Ovary (tissue), 9 donors: Measurements from ENCODE around the gene IQSEC3. TPM values are rescaled to one million over a fixed set of nuclear protein-coding genes. Genes with fewer than 3 reads are reported as not detected.

Experiments used
- DNase-seq, 5 donors: peaks; one replicate each; pipeline ENCODE4 v3.0.0-alpha.2; 2019 to 2020
- H3K27ac ChIP-seq, 2 donors: fragments of 200-600 bp; one replicate each; pipeline versions ENCODE4 v1.5.1 to v1.8.0; 2019 to 2022
- H3K27me3 ChIP-seq: fragments of 200-600 bp; one replicate; pipeline ENCODE4 v1.8.0; 2022
- H3K36me3 ChIP-seq: fragments of 200-600 bp; sonication (generic); one replicate; pipeline ENCODE4 v1.5.1; 2019
- H3K4me1 ChIP-seq: one replicate; pipeline ENCODE4 v1.8.1; 2013; ENCODE audit warnings: mild to moderate bottlenecking, moderate library complexity; ENCODE audit not compliant: insufficient read depth
- H3K4me3 ChIP-seq: fragments of 200-600 bp; sonication (generic); one replicate; pipeline ENCODE4 v1.5.1; 2017
- H3K9me3 ChIP-seq, 2 donors: fragments of 200-600 bp in 1 of 2; sonication (generic) in 1 of 2; one replicate each; pipeline versions ENCODE4 v1.5.1 to v1.8.1; 2013 to 2019; ENCODE audit warnings: mild to moderate bottlenecking in 1 of 2, moderate library complexity in 1 of 2
- CTCF ChIP-seq, 3 donors: fragments of 450-650 bp in 2 of 3; fragments of 200-600 bp in 1 of 3; IDR thresholded peaks; one replicate each; pipeline versions ENCODE4 v1.5.1 to v1.8.0; 2016 to 2022; ENCODE audit warnings: antibody characterized with exemption in 3 of 3, mild to moderate bottlenecking in 1 of 3
- EP300 ChIP-seq: sonication (generic); formaldehyde crosslinking; IDR thresholded peaks from one replicate; pipeline ENCODE4 v1.6.1; 2017; ENCODE audit warnings: antibody characterized with exemption
- POLR2A ChIP-seq: fragments of 450-650 bp; IDR thresholded peaks from one replicate; pipeline ENCODE4 v1.6.1; 2017; ENCODE audit warnings: antibody characterized with exemption, mild to moderate bottlenecking, moderate library complexity
- WGBS, 3 donors: extraction: QIAGEN DNeasy Blood & Tissue Kit in 1 of 3; methylation state at CpG; one replicate each; pipeline versions ENCODE4 v1.1.5 to v1.1.7; 2013 to 2017; 5-methylcytosine and 5-hydroxymethylcytosine counted together
- intact Hi-C, 4 donors: fragments of 100-400 bp; cut with DNase I; formaldehyde crosslinking; loops; one replicate each; pipeline versions ENCODE4 v1.11.0 to v1.15.1; 2022 to 2023
- polyA plus RNA-seq, 2 donors: library from polyadenylated mRNA; stranded (reverse); fragments of 200-250 nt in 1 of 2; fragments of 350-450 nt in 1 of 2; fragmentation: Illumina TruSeq in 1 of 2; extraction: RNeasy Lipid Tissue Mini Kit (QIAGEN cat#74804) in 1 of 2; gene quantifications; one replicate each; pipeline ENCODE4 v1.2.3, GENCODE V29; 2013 to 2014
- total RNA-seq, 7 donors: library from RNA; depleted of rRNA in 2 of 7; stranded (reverse); fragments of >200 nt in 2 of 7; fragmentation: NEBNext Ultra II Directional in 3 of 7; extraction: Animal tissue kit (Norgen Biotek cat#: 25700) in 3 of 7; gene quantifications; one replicate each; pipeline versions ENCODE4 v1.1.0 to v1.2.4, GENCODE V29; 2016 to 2023
- donor health status: DM: no; HTN: no; CAD: no; lungs with moderate emphysema.
- donor health status: DM: no; HTN: no; CAD: no.
- donor health status: Bipolar disorder and iron deficiency.
- donor health status: DM: yes; HTN: yes; CAD: no.
- donor health status: DM: no; HTN: no; CAD: no.
- donor health status: DM: yes; HTN: yes; CAD: no.

Gene IQSEC3
- total and polyA plus RNA-seq, 9 donors: 0.88 to 10.0 (median 3.0) TPM

- Histone ChIP-seq H3K27me3 (no peaks in the 10 kb centered on the region), H3K36me3 (no peaks in the 10 kb centered on the region), H3K9me3 (no peaks in the 10 kb centered on the region), H3K27ac (no peak overlapping the region), H3K4me3 (no peak overlapping the region), H3K4me1 (no peaks in the 10 kb centered on the region)
- no peak for TF ChIP-seq CTCF (IDR thresholded peaks at IDR 0.05)
- no peak for TF ChIP-seq POLR2A
- TF ChIP-seq EP300: no peak
- intact Hi-C loops: no loop called here
- WGBS, 3 donors: 93 to 95% (median 93%) methylated on average over 8 of the region's 8 CpGs
- no peak for DNase-seq
These were observed 95.3 kb downstream of the IQSEC3 start for GRCh38 chr12:161823-162222.

- no peak for TF ChIP-seq CTCF (IDR thresholded peaks at IDR 0.05)
- no peak overlapping the region for H3K4me3 ChIP-seq
- H3K36me3 ChIP-seq: no peaks in the 10 kb centered on the region
- intact Hi-C loops: no loop called here
- DNase-seq: no peak
- 74 to 78% (median 76%) methylated on average over 15 to 18 of the region's 18 CpGs for WGBS, 3 donors
- H3K4me1 ChIP-seq: no peaks in the 10 kb centered on the region
- H3K9me3 ChIP-seq: no peaks in the 10 kb centered on the region
- H3K27me3 ChIP-seq: no peaks in the 10 kb centered on the region
- no peak overlapping the region for H3K27ac ChIP-seq
These were observed 96.1 kb downstream of the IQSEC3 start for GRCh38 chr12:162467-163307.

- Histone ChIP-seq H3K4me3 (no peak overlapping the region), H3K36me3 (no peaks in the 10 kb centered on the region), H3K27me3 (no peaks in the 10 kb centered on the region), H3K4me1 (no peaks in the 10 kb centered on the region), H3K27ac (no peak overlapping the region), H3K9me3 (no peaks in the 10 kb centered on the region)
- intact Hi-C loops: no loop called here
- WGBS, 3 donors: 89 to 90% (median 90%) methylated on average over 26 of the region's 26 CpGs
- TF ChIP-seq EP300 (no peak), POLR2A (no peak), CTCF (IDR thresholded peaks at IDR 0.05) (no peak)
- no peak for DNase-seq
These were observed 96.9 kb downstream of the IQSEC3 start for GRCh38 chr12:163406-163986.

GRCh38 chr12:164207-164606 is 97.6 kb downstream of the IQSEC3 start:
- TF ChIP-seq EP300: no peak
- TF ChIP-seq POLR2A: no peak
- no peak for TF ChIP-seq CTCF (IDR thresholded peaks at IDR 0.05)
- H3K4me1 ChIP-seq: no peaks in the 10 kb centered on the region
- intact Hi-C loops: no loop called here

More at GRCh38 chr12:164207-164606, 97.6 kb downstream of the IQSEC3 start:
- no peak overlapping the region for H3K4me3 ChIP-seq
- no peaks in the 10 kb centered on the region for H3K27me3 ChIP-seq
- no peaks in the 10 kb centered on the region for H3K36me3 ChIP-seq
- 79 to 86% (median 83%) methylated on average over 7 of the region's 7 CpGs for WGBS, 3 donors
- no peaks in the 10 kb centered on the region for H3K9me3 ChIP-seq
- no peak overlapping the region for H3K27ac ChIP-seq
- no peak for DNase-seq
